Endothelial cell of umbilical vein (primary cell): ENCODE results near the gene IL1R2. TPM values are rescaled to one million over a fixed set of nuclear protein-coding genes. Genes with fewer than 3 reads are reported as not detected.

Experiments
- Bru-seq: library from RNA; stranded (reverse); fragments of 400-500 nt; gene quantifications from one replicate; lab custom pipeline; 2021; lab: Mats Ljungman, UMichigan
- BruChase-seq, 2 experiments: library from RNA; stranded (reverse); fragments of 400-500 nt; gene quantifications; one replicate each; lab custom pipeline; 2021; lab: Mats Ljungman, UMichigan
- BruUV-seq: library from RNA; stranded (reverse); fragments of 400-500 nt; replicated peaks from 2 replicates; lab custom pipeline; 2021; lab: Mats Ljungman, UMichigan
- CTCF ChIA-PET: fragments of 300-600, 350-600 bp; sonication (Branson Sonifier 250); formaldehyde crosslinking; loops from one replicate; lab custom pipeline; 2021; ENCODE audit warnings: antibody characterized with exemption, inconsistent platforms; lab: Charles Lee
- POLR2A ChIA-PET: fragments of 300-600, 350-600 bp; sonication (Branson Sonifier 250); formaldehyde crosslinking; loops from one replicate; lab custom pipeline; 2021; ENCODE audit warnings: antibody characterized with exemption, inconsistent platforms; lab: Charles Lee
- DNase-seq: peaks from one replicate; pipeline ENCODE4 v3.0.0-alpha.2; 2011; ENCODE audit warnings: low read depth, low spot score
- FAIRE-seq: peaks from 2 replicates; lab custom pipeline; 2011; peaks lifted over from hg19 to GRCh38; lab: Jason Lieb, UNC
- H2AFZ ChIP-seq: 2 replicates; pipeline ENCODE4 v1.6.0; 2012; ENCODE audit warnings: low read depth, low read length, control low read depth, inconsistent platforms
- H3K27ac ChIP-seq: 2 replicates; pipeline ENCODE4 v1.5.1; 2011; ENCODE audit warnings: low read depth, mild to moderate bottlenecking, control low read depth, low read length, moderate library complexity; ENCODE audit not compliant: insufficient read depth
- H3K27me3 ChIP-seq, 2 experiments: 2 replicates each; pipeline versions ENCODE4 v1.6.0 to v1.6.1; 2011; ENCODE audit warnings: low read length in 2 of 2, mixed read lengths in 1 of 2; ENCODE audit not compliant: control insufficient read depth in 2 of 2, insufficient read depth in 2 of 2
- H3K36me3 ChIP-seq, 2 experiments: 2 replicates in 1 of 2; 3 replicates in 1 of 2; pipeline ENCODE4 v1.5.1; 2011; ENCODE audit warnings: low read length in 2 of 2, mild to moderate bottlenecking in 1 of 2, moderate library complexity in 1 of 2; ENCODE audit not compliant: control insufficient read depth in 2 of 2, insufficient read depth in 2 of 2; ENCODE audit errors: extremely low read depth in 1 of 2
- H3K4me1 ChIP-seq: 3 replicates; pipeline ENCODE4 v1.5.1; 2011; ENCODE audit warnings: mild to moderate bottlenecking, low read length; ENCODE audit not compliant: control insufficient read depth, insufficient read depth; ENCODE audit errors: extremely low read depth
- H3K4me2 ChIP-seq: 2 replicates; pipeline ENCODE4 v1.6.1; 2011; ENCODE audit warnings: low read length, control low read depth, mixed read lengths; ENCODE audit not compliant: insufficient read depth
- H3K4me3 ChIP-seq, 3 experiments: fragments of 200-600 bp in 1 of 3; sonication (generic), shearing (Covaris generic) in 1 of 3; replicated peaks in 1 of 3; 2 replicates each; pipeline ENCODE4 v1.5.1; 2011 to 2016; ENCODE audit warnings: control low read depth in 3 of 3, low read length in 3 of 3, mild to moderate bottlenecking in 2 of 3, inconsistent platforms in 1 of 3, low read depth in 1 of 3, moderate library complexity in 1 of 3; ENCODE audit not compliant: insufficient read depth in 1 of 3
- H3K79me2 ChIP-seq: 2 replicates; pipeline ENCODE4 v1.6.0; 2012; ENCODE audit warnings: low read length, inconsistent platforms; ENCODE audit not compliant: control insufficient read depth, insufficient read depth
- H3K9ac ChIP-seq: replicated peaks from 2 replicates; pipeline ENCODE3; 2011; ENCODE audit warnings: low read length, control low read depth; ENCODE audit not compliant: insufficient read depth; ENCODE audit errors: extremely low read depth
- H3K9me1 ChIP-seq: replicated peaks from 3 replicates; pipeline ENCODE4 v1.6.0; 2011; ENCODE audit warnings: mild to moderate bottlenecking, low read length; ENCODE audit not compliant: control insufficient read depth, insufficient read depth; ENCODE audit errors: extremely low read depth
- H3K9me3 ChIP-seq: replicated peaks from 2 replicates; pipeline ENCODE4 v1.5.1; 2012; ENCODE audit warnings: low read length, inconsistent platforms; ENCODE audit not compliant: control insufficient read depth, insufficient read depth
- H4K20me1 ChIP-seq: replicated peaks from 2 replicates; pipeline ENCODE3; 2011; ENCODE audit warnings: mild to moderate bottlenecking, low read length; ENCODE audit not compliant: control insufficient read depth, insufficient read depth; ENCODE audit errors: extremely low read depth
- CTCF ChIP-seq, 2 donors: IDR thresholded peaks; 1 replicate in 1 of 2; 2 replicates in 1 of 2; pipeline ENCODE4 v1.5.1; 2011; ENCODE audit warnings: low read length in 2 of 2, mild to moderate bottlenecking in 2 of 2, moderate library complexity in 2 of 2, control low read depth in 1 of 2, inconsistent platforms in 1 of 2, low read depth in 1 of 2; ENCODE audit not compliant: insufficient read depth in 1 of 2; ENCODE audit errors: extremely low read depth in 1 of 2
- EZH2 ChIP-seq: IDR thresholded peaks from 2 replicates; pipeline ENCODE4 v1.6.1; 2012; ENCODE audit warnings: borderline replicate concordance, low read depth, mild to moderate bottlenecking, moderate library complexity, low read length, inconsistent platforms; ENCODE audit not compliant: severe bottlenecking
- FOS ChIP-seq: IDR thresholded peaks from 2 replicates; pipeline ENCODE4 v1.6.1; 2011; ENCODE audit warnings: mild to moderate bottlenecking, low read length, moderate library complexity, borderline replicate concordance; ENCODE audit not compliant: insufficient read depth
- GATA2 ChIP-seq: IDR thresholded peaks from 2 replicates; pipeline ENCODE4 v1.7.0; 2011; ENCODE audit warnings: low read depth, mild to moderate bottlenecking, moderate library complexity, mixed read lengths, low read length; ENCODE audit not compliant: insufficient read length, insufficient read depth
- JUN ChIP-seq: IDR thresholded peaks from 2 replicates; pipeline ENCODE4 v1.6.1; 2011; ENCODE audit warnings: borderline replicate concordance, low read depth; ENCODE audit not compliant: insufficient read length, insufficient read depth
- MYC ChIP-seq: IDR thresholded peaks from one replicate; pipeline ENCODE4 v1.6.1; 2011; ENCODE audit warnings: mild to moderate bottlenecking, low read depth, low read length
- POLR2A ChIP-seq: IDR thresholded peaks from 2 replicates; pipeline ENCODE4 v1.6.1; 2012; ENCODE audit warnings: low read depth, mild to moderate bottlenecking, control low read depth, low read length
- POLR2AphosphoS5 ChIP-seq: IDR thresholded peaks from 2 replicates; pipeline ENCODE4 v1.6.1; 2012; ENCODE audit warnings: low read depth, mild to moderate bottlenecking, control low read depth, low read length, moderate library complexity; ENCODE audit not compliant: insufficient read depth
- dilution Hi-C: fragments of 300-500 bp; cut with MboI; formaldehyde crosslinking; loops from one replicate; pipeline ENCODE4 v1.15.0; 2019; ENCODE audit warnings: low sequenced_read_pairs; ENCODE audit not compliant: extremely low pct_ligation_motif_present
- intact Hi-C: fragments of 100-400 bp; cut with micrococcal nuclease; formaldehyde crosslinking; loops from one replicate; pipeline ENCODE4 v1.10.0; 2022
- long read RNA-seq: library from polyadenylated mRNA; stranded (forward); transcript quantifications from one replicate; pipeline ENCODE4 v2.0.0, GENCODE V29; 2021
- polyA minus RNA-seq, 3 experiments: library from RNA; depleted of rRNA, polyadenylated mRNA; stranded (reverse); fragments of >200 nt; gene quantifications; 1 replicate in 1 of 3; 2 replicates in 2 of 3; pipeline ENCODE4 v1.2.3, GENCODE V29; 2011
- polyA plus RNA-seq, 4 experiments: library from polyadenylated mRNA; depleted of rRNA in 3 of 4; stranded (reverse) in 3 of 4; unstranded in 1 of 4; fragments of >200 nt; gene quantifications; 2 replicates each; pipeline versions ENCODE4 v1.2.1 to v1.2.3, GENCODE V29; 2011 to 2012; ENCODE audit warnings: missing spikeins in 1 of 4
- total RNA-seq: library from RNA; stranded (reverse); gene quantifications from 2 replicates; pipeline ENCODE4 v1.2.3, GENCODE V29; 2021
- TF ChIP-seq, protein P1 (sequence below): IDR thresholded peaks from 2 replicates; pipeline ENCODE4 v1.6.1; 2011; ENCODE audit not compliant: insufficient read depth, insufficient read length

The IL1R2 gene
- total RNA-seq (not detected in 2 replicates), polyA plus RNA-seq (not detected in 2 replicates), polyA minus RNA-seq (not detected in 2 replicates), Bru-seq, nascent RNA (percentile 8 among the genes with signal in this experiment), BruChase-seq, experiment 1, labeled RNA remaining after a 6-hour chase (percentile 15 among the genes with signal in this experiment), BruChase-seq, experiment 2, labeled RNA remaining after a 2-hour chase (percentile 7 among the genes with signal in this experiment)
- 0.14 TPM in 1 of 2 replicates, not detected in the other for polyA plus RNA-seq (2011; cell fraction: cytosol; rRNA removed)
- polyA plus RNA-seq (2011; cell fraction: nucleus; rRNA removed): not detected in 2 replicates
- not detected in 2 replicates for polyA plus RNA-seq (2012)
- not detected for polyA minus RNA-seq (2011; cell fraction: cytosol; rRNA and poly(A)+ RNA removed)
- polyA minus RNA-seq (2011; cell fraction: nucleus; rRNA and poly(A)+ RNA removed): not detected in 2 replicates
- long read RNA-seq: 0 reads

GRCh38 chr2:101991721-101992145 is at the start of gene IL1R2:
TSS of gene IL1R2 (plus strand) at chr2:101991960. CDS start at chr2:102008576, 16,616 bp downstream.
- Histone ChIP-seq H4K20me1 (no peaks in the 10 kb centered on the region), H3K9me3 (no peaks in the 10 kb centered on the region), H2AFZ (no peak within 1 kb of the TSS), H3K4me1 (no peaks in the 10 kb centered on the region), H3K27me3 (peaks cover 12 to 13% of the 10 kb centered on the region in 2 experiments), H3K36me3 (no peaks in the 10 kb centered on the region), H3K27ac (no peak within 1 kb of the TSS), H3K9ac (no peak within 1 kb of the TSS), H3K4me3 (no peak within 1 kb of the TSS), H3K4me2 (no peak within 1 kb of the TSS), H3K9me1 (no peaks in the 10 kb centered on the region), H3K79me2 (no peaks in the 10 kb centered on the region)
- FAIRE-seq: no peak
- CTCF ChIA-PET: no interaction called here
- no TSS peak for BruUV-seq
- no peak for TF ChIP-seq EZH2
- no peak for TF ChIP-seq POLR2AphosphoS5
- no peak for TF ChIP-seq JUN
- TF ChIP-seq POLR2A: no peak
- TF ChIP-seq FOS: no peak
- TF ChIP-seq GATA2: no peak
- no peak for TF ChIP-seq CTCF (IDR thresholded peaks at IDR 0.05; ENCODE audit: extremely low read depth in 1 of 2, insufficient read depth in 1 of 2, low read depth in 1 of 2, low read length in 2 of 2)
- TF ChIP-seq MYC: no peak
- TF ChIP-seq, protein P1, sequence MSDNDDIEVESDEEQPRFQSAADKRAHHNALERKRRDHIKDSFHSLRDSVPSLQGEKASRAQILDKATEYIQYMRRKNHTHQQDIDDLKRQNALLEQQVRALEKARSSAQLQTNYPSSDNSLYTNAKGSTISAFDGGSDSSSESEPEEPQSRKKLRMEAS: no peak
- no peak for DNase-seq
- intact Hi-C loops: no loop called here
- POLR2A ChIA-PET: no interaction called here
- dilution Hi-C loops: no loop called here
